Pancreas (tissue), 10 donors: ENCODE measurements around the gene SLCO2B1. TPM values are rescaled to one million over a fixed set of nuclear protein-coding genes. Genes with fewer than 3 reads are reported as not detected.

ENCODE experiments used
- ATAC-seq, 4 donors: fragments of 200-7000 bp; cut with Tn5 transposase; one replicate each; pipeline versions ENCODE4 v1.8.0 to v1.9.1; 2020; ENCODE audit warnings: mild to moderate bottlenecking in 4 of 4, moderate library complexity in 4 of 4
- DNase-seq, 6 donors: peaks; one replicate each; pipeline ENCODE4 v3.0.0-alpha.2; 2020
- FAIRE-seq: peaks from 2 replicates; lab custom pipeline; 2012; peaks lifted over from hg19 to GRCh38; lab: Jason Lieb, UNC
- H3K27ac ChIP-seq, 4 donors: fragments of 200-600 bp; sonication (generic); 1 replicate in 3 of 4; 2 replicates in 1 of 4; pipeline versions ENCODE4 v1.5.0 to v1.8.0; 2020
- H3K27me3 ChIP-seq, 4 donors: fragments of 200-600 bp; one replicate each; pipeline ENCODE4 v1.8.0; 2021
- H3K36me3 ChIP-seq, 3 donors: fragments of 200-600 bp; sonication (generic) in 1 of 3; one replicate each; pipeline versions ENCODE4 v1.5.0 to v1.8.0; 2020 to 2021
- H3K4me1 ChIP-seq, 3 donors: fragments of 200-600 bp; one replicate each; pipeline ENCODE4 v1.8.0; 2021
- H3K4me3 ChIP-seq, 4 donors: fragments of 200-600 bp; sonication (generic) in 2 of 4; one replicate each; pipeline versions ENCODE4 v1.5.0 to v1.8.0; 2020 to 2021
- H3K9me3 ChIP-seq, 4 donors: fragments of 200-600 bp; one replicate each; pipeline ENCODE4 v1.8.0; 2021
- CTCF ChIP-seq, 4 donors: fragments of 200-600 bp; sonication (generic) in 3 of 4; IDR thresholded peaks; one replicate each; pipeline versions ENCODE4 v1.5.0 to v1.8.0; 2021; ENCODE audit warnings: antibody characterized with exemption in 4 of 4
- WGBS, 2 donors: extraction: QIAGEN DNeasy Blood & Tissue Kit; methylation state at CpG; one replicate each; pipeline ENCODE4 v1.1.7; 2013; 5-methylcytosine and 5-hydroxymethylcytosine counted together
- intact Hi-C, 3 donors: fragments of 100-400 bp; cut with DNase I; formaldehyde crosslinking; loops; one replicate each; pipeline versions ENCODE4 v1.11.1 to v1.14.2; 2022
- polyA plus RNA-seq, 2 donors: library from polyadenylated mRNA; stranded (reverse); fragments of 200-250 nt; gene quantifications; one replicate each; pipeline ENCODE4 v1.2.3, GENCODE V29; 2013
- total RNA-seq, 6 donors: library from RNA; stranded (reverse); fragmentation: NEBNext Ultra II Directional in 4 of 6; extraction: Animal tissue kit (Norgen Biotek cat#: 25700) in 4 of 6; gene quantifications; one replicate each; pipeline versions ENCODE4 v1.2.1 to v1.2.4, GENCODE V29; 2021 to 2023
- donor health status: healthy with polysubstance abuse.
- donor health status: DM: no; HTN: no; CAD: no; lungs with moderate emphysema.
- donor health status: DM: no; HTN: no; CAD: no.
- donor health status: control.
- donor health status: control.
- donor health status: Bipolar disorder and iron deficiency.
- donor health status: DM: yes; HTN: yes; CAD: no.
- donor health status: DM: no; HTN: no; CAD: no.
- donor health status: DM: no; HTN: no; CAD: no.
- donor health status: DM: yes; HTN: yes; CAD: no.

SLCO2B1 gene
- total and polyA plus RNA-seq, 8 donors: 3.6 to 71.4 (median 25.9) TPM

GRCh38 chr11:75193271-75193670 lies 42.4 kb downstream of the SLCO2B1 start:
- Histone ChIP-seq H3K9me3 (no peaks in the 10 kb centered on the region), H3K27ac (no peak overlapping the region), H3K27me3 (no peaks in the 10 kb centered on the region), H3K36me3 (no peaks in the 10 kb centered on the region), H3K4me3 (no peak overlapping the region), H3K4me1 (no peaks in the 10 kb centered on the region)
- no peak for FAIRE-seq
- no peak for TF ChIP-seq CTCF (IDR thresholded peaks at IDR 0.05)
- DNase-seq: no peak
- ATAC-seq: no peak
- WGBS, 2 donors: 95 to 97% methylated on average over 15 of the region's 15 CpGs
- intact Hi-C loops: no loop called here

- ATAC-seq (no peak), DNase-seq (no peak), FAIRE-seq (no peak)
- Histone ChIP-seq H3K27ac (no peak overlapping the region), H3K4me3 (no peak overlapping the region), H3K9me3 (no peaks in the 10 kb centered on the region), H3K4me1 (no peaks in the 10 kb centered on the region), H3K27me3 (no peaks in the 10 kb centered on the region), H3K36me3 (no peaks in the 10 kb centered on the region)
- 78 to 85% methylated on average over 2 of the region's 2 CpGs for WGBS, 2 donors
- no peak for TF ChIP-seq CTCF (IDR thresholded peaks at IDR 0.05)
- intact Hi-C loops: no loop called here
These were observed 42.8 kb downstream of the SLCO2B1 start for GRCh38 chr11:75193711-75194110.

- H3K36me3 ChIP-seq: no peaks in the 10 kb centered on the region
- no peak overlapping the region for H3K27ac ChIP-seq
- whole genome bisulfite sequencing, 2 donors: 68 to 82% methylated on average over 5 of the region's 5 CpGs
- no peak for ATAC-seq
- no peaks in the 10 kb centered on the region for H3K9me3 ChIP-seq
- no peak for FAIRE-seq
- H3K27me3 ChIP-seq: no peaks in the 10 kb centered on the region
- intact Hi-C loops: no loop called here
- no peak for DNase-seq
- no peak overlapping the region for H3K4me3 ChIP-seq
- no peaks in the 10 kb centered on the region for H3K4me1 ChIP-seq
- no peak for TF ChIP-seq CTCF (IDR thresholded peaks at IDR 0.05)
These were observed 43.2 kb downstream of the SLCO2B1 start for GRCh38 chr11:75194147-75194546.

GRCh38 chr11:75195167-75195962 lies 44.5 kb downstream of the SLCO2B1 start:
- 74 to 88% methylated on average over 7 of the region's 7 CpGs for WGBS, 2 donors
- Histone ChIP-seq H3K27me3 (no peaks in the 10 kb centered on the region), H3K36me3 (no peaks in the 10 kb centered on the region), H3K27ac (no peak overlapping the region), H3K4me3 (no peak overlapping the region), H3K9me3 (no peaks in the 10 kb centered on the region), H3K4me1 (no peaks in the 10 kb centered on the region)
- no peak for TF ChIP-seq CTCF (IDR thresholded peaks at IDR 0.05)
- FAIRE-seq (no peak), ATAC-seq (peak in 3 of 4 donors; percentile 60 to 76 (median 73)), DNase-seq (peak in 1 of 6 donors; percentile 64)
- intact Hi-C loops: loop anchor here in 1 of 3 donors (5.0 kb wide), 1 partner anchor 48 kb away; no protein-coding TSS in a partner anchor

GRCh38 chr11:75196426-75196825 lies 45.5 kb downstream of the SLCO2B1 start:
- intact Hi-C loops: loop anchor here in 1 of 3 donors (5.0 kb wide), 1 partner anchor 49 kb away; no protein-coding TSS in a partner anchor
- DNase-seq: no peak
- ATAC-seq: no peak
- no peaks in the 10 kb centered on the region for H3K36me3 ChIP-seq
- no peak for FAIRE-seq
- no peaks in the 10 kb centered on the region for H3K4me1 ChIP-seq
- TF ChIP-seq CTCF (IDR thresholded peaks at IDR 0.05): no peak
- no peaks in the 10 kb centered on the region for H3K27me3 ChIP-seq
- no peak overlapping the region for H3K27ac ChIP-seq
- 89 to 92% methylated on average over 8 of the region's 8 CpGs for WGBS, 2 donors
- no peaks in the 10 kb centered on the region for H3K9me3 ChIP-seq
- H3K4me3 ChIP-seq: no peak overlapping the region
